Fibroblast of villous mesenchyme (primary cell): Measurements from ENCODE around the gene KCNK10. TPM values are rescaled to one million over a fixed set of nuclear protein-coding genes. Genes with fewer than 3 reads are reported as not detected.

ENCODE experiments used
- DNase-seq: peaks from one replicate; pipeline ENCODE4 v3.0.0-alpha.2; 2010; ENCODE audit warnings: low read depth
- H3K4me3 ChIP-seq: 2 replicates; pipeline ENCODE4 v1.5.1; 2011; ENCODE audit warnings: low read depth, mild to moderate bottlenecking, low read length
- CTCF ChIP-seq: IDR thresholded peaks from 2 replicates; pipeline ENCODE4 v1.5.1; 2012; ENCODE audit warnings: low read depth, mild to moderate bottlenecking, low read length; ENCODE audit not compliant: insufficient read depth
- total RNA-seq: library from RNA; depleted of rRNA; stranded (reverse); fragments of >200 nt; gene quantifications from 2 replicates; pipeline ENCODE4 v1.2.3, GENCODE V29; 2012

Gene KCNK10
- total RNA-seq, 1 donor, result not detected

GRCh38 chr14:88143810-88144209 is 179.3 kb downstream of the KCNK10 start:
- no peak for DNase-seq
- no peak for TF ChIP-seq CTCF
- H3K4me3 ChIP-seq, result no peak overlapping the region

GRCh38 chr14:88142997-88143396 is 180.1 kb downstream of the KCNK10 start:
- H3K4me3 ChIP-seq, result no peak overlapping the region
- no peak for DNase-seq
- TF ChIP-seq CTCF, result no peak

- no peak for TF ChIP-seq CTCF
- DNase-seq, result no peak
- H3K4me3 ChIP-seq, result no peak overlapping the region
Measured at GRCh38 chr14:88140874-88141273, 182.2 kb downstream of the KCNK10 start.

- TF ChIP-seq CTCF, result no peak
- H3K4me3 ChIP-seq, result no peak overlapping the region
- no peak for DNase-seq
Measured at GRCh38 chr14:88137327-88137726, 185.7 kb downstream of the KCNK10 start.

Other genes with a start within 250 kb of the KCNK10 start
- gene SPATA7, start 62.4 kb upstream of the KCNK10 start, total RNA-seq, result 11.0 and 13.0 TPM in 2 replicates
- gene PTPN21, start 231.7 kb upstream of the KCNK10 start, total RNA-seq, result 14.2 TPM in 2 replicates
- gene ZC3H14, start 239.8 kb upstream of the KCNK10 start, total RNA-seq, result 83.1 and 85.5 TPM in 2 replicates